SK-N-SH (cell line): ENCODE measurements around the gene ATP1A2. TPM values are rescaled to one million over a fixed set of nuclear protein-coding genes. Genes with fewer than 3 reads are reported as not detected.

Experiments used
- CTCF ChIA-PET: fragments of 300-600, 350-600 bp; formaldehyde crosslinking; extraction: SDS; loops from one replicate; lab custom pipeline; 2021; lab: Yijun Ruan, JAX
- POLR2A ChIA-PET: fragments of 350-600 bp; sonication (Branson Sonifier 250); formaldehyde crosslinking; extraction: SDS; loops from one replicate; lab custom pipeline; 2020; ENCODE audit warnings: antibody characterized with exemption, inconsistent platforms; lab: Yijun Ruan, JAX
- DNase-seq: peaks from one replicate; pipeline ENCODE4 v3.0.0; 2012
- H2AFZ ChIP-seq: fragments of 200-600 bp; sonication (generic); 2 replicates; pipeline ENCODE4 v1.8.1; 2016; ENCODE audit warnings: antibody characterized with exemption, mild to moderate bottlenecking, low read depth
- H3F3A ChIP-seq: fragments of 200-600 bp; sonication (generic); replicated peaks from 2 replicates; pipeline ENCODE3; 2016; ENCODE audit warnings: antibody characterized with exemption, mild to moderate bottlenecking; ENCODE audit not compliant: insufficient read depth
- H3K27ac ChIP-seq, 2 experiments: fragments of 200-500 bp in 1 of 2; fragments of 200-600 bp in 1 of 2; sonication (Bioruptor generic) in 1 of 2; sonication (generic), shearing (Covaris generic) in 1 of 2; 2 replicates each; pipeline versions ENCODE4 v1.5.1 to v1.6.1; 2014 to 2016; ENCODE audit warnings: low read depth in 2 of 2, inconsistent platforms in 1 of 2, low read length in 1 of 2, mild to moderate bottlenecking in 1 of 2, mixed read lengths in 1 of 2
- H3K27me3 ChIP-seq: fragments of 200-600 bp; sonication (generic), shearing (Covaris generic); 2 replicates; pipeline ENCODE4 v1.6.1; 2016; ENCODE audit warnings: mixed run types; ENCODE audit not compliant: insufficient read depth
- H3K36me3 ChIP-seq, 2 experiments: fragments of 200-500 bp in 1 of 2; fragments of 200-600 bp in 1 of 2; sonication (Bioruptor generic) in 1 of 2; sonication (generic) in 1 of 2; replicated peaks in 1 of 2; 2 replicates each; pipeline versions ENCODE3 to v1.5.1; 2014 to 2016; ENCODE audit warnings: low read length in 1 of 2, mild to moderate bottlenecking in 1 of 2; ENCODE audit not compliant: insufficient read depth in 2 of 2, control insufficient read depth in 1 of 2
- H3K4me1 ChIP-seq, 2 experiments: fragments of 200-500 bp in 1 of 2; fragments of 200-600 bp in 1 of 2; sonication (Bioruptor generic) in 1 of 2; sonication (generic), shearing (Covaris generic) in 1 of 2; 2 replicates each; pipeline versions ENCODE4 v1.5.1 to v1.6.1; 2014 to 2016; ENCODE audit warnings: low read depth in 1 of 2, low read length in 1 of 2, mixed run types in 1 of 2; ENCODE audit not compliant: insufficient read depth in 2 of 2, control insufficient read depth in 1 of 2
- H3K4me2 ChIP-seq: fragments of 200-600 bp; sonication (generic), shearing (Covaris generic); 2 replicates; pipeline ENCODE4 v1.6.1; 2017; ENCODE audit warnings: mixed run types
- H3K4me3 ChIP-seq, 2 experiments: fragments of 200-500 bp in 1 of 2; fragments of 200-600 bp in 1 of 2; sonication (Bioruptor generic) in 1 of 2; sonication (generic), shearing (Covaris generic) in 1 of 2; 2 replicates each; pipeline versions ENCODE4 v1.5.1 to v1.8.1; 2014 to 2016; ENCODE audit warnings: low read depth in 2 of 2, inconsistent platforms in 1 of 2, low read length in 1 of 2, mild to moderate bottlenecking in 1 of 2, mixed read lengths in 1 of 2, moderate library complexity in 1 of 2
- H3K79me2 ChIP-seq: fragments of 200-600 bp; sonication (generic); 2 replicates; pipeline ENCODE4 v1.8.1; 2017; ENCODE audit warnings: mild to moderate bottlenecking; ENCODE audit not compliant: insufficient read depth
- H3K9ac ChIP-seq: fragments of 200-600 bp; sonication (generic); 2 replicates; pipeline ENCODE4 v1.6.1; 2017; ENCODE audit warnings: mixed run types
- H3K9me2 ChIP-seq: fragments of 200-600 bp; sonication (generic); 2 replicates; pipeline ENCODE4 v1.6.1; 2017; ENCODE audit warnings: mixed run types
- H3K9me3 ChIP-seq: fragments of 200-600 bp; sonication (generic); 2 replicates; pipeline ENCODE4 v1.6.1; 2017; ENCODE audit warnings: mixed run types, mild to moderate bottlenecking, moderate library complexity
- H4K20me1 ChIP-seq: fragments of 200-600 bp; sonication (generic); 2 replicates; pipeline ENCODE4 v1.6.1; 2017; ENCODE audit warnings: mild to moderate bottlenecking, mixed run types; ENCODE audit not compliant: insufficient read depth
- CHD2 ChIP-seq: fragments of 150-350 bp; IDR thresholded peaks from 2 replicates; pipeline ENCODE4 v1.6.1; 2018; ENCODE audit warnings: low read length; ENCODE audit not compliant: partially characterized antibody
- CTCF ChIP-seq: fragments of 200-600 bp; sonication (generic); IDR thresholded peaks from 2 replicates; pipeline ENCODE4 v1.6.1; 2017; ENCODE audit warnings: antibody characterized with exemption, mild to moderate bottlenecking, moderate library complexity
- GABPA ChIP-seq: IDR thresholded peaks from 2 replicates; pipeline ENCODE4 v1.4.0; 2012; ENCODE audit warnings: low read depth, mild to moderate bottlenecking
- GATA2 ChIP-seq: sonication (generic); formaldehyde crosslinking; IDR thresholded peaks from 2 replicates; pipeline ENCODE4 v1.5.0; 2020; ENCODE audit warnings: mild to moderate bottlenecking, missing genetic modification reagents
- IRF3 ChIP-seq: fragments of 150-350 bp; IDR thresholded peaks from 2 replicates; pipeline ENCODE4 v1.6.1; 2016; ENCODE audit warnings: mild to moderate bottlenecking, low read depth, low read length
- MAX ChIP-seq: IDR thresholded peaks from 2 replicates; pipeline ENCODE4 v1.4.0; 2012; ENCODE audit warnings: low read depth
- REST ChIP-seq: IDR thresholded peaks from 2 replicates; pipeline ENCODE4 v1.6.1; 2012; ENCODE audit warnings: mild to moderate bottlenecking, low read depth, low read length, moderate library complexity
- RFX5 ChIP-seq: IDR thresholded peaks from 2 replicates; pipeline ENCODE4 v1.6.1; 2012; ENCODE audit warnings: mild to moderate bottlenecking, improper control_type of control experiment, low read length
- SIN3A ChIP-seq: IDR thresholded peaks from 2 replicates; pipeline ENCODE4 v1.6.1; 2012; ENCODE audit warnings: low read depth, mild to moderate bottlenecking, low read length, moderate library complexity, borderline replicate concordance
- SMC3 ChIP-seq: IDR thresholded peaks from 2 replicates; pipeline ENCODE4 v1.6.1; 2012; ENCODE audit warnings: low read depth, low read length, improper control_type of control experiment
- USF1 ChIP-seq: IDR thresholded peaks from 2 replicates; pipeline ENCODE4 v1.4.0; 2012; ENCODE audit warnings: low read depth, borderline replicate concordance
- ZBTB33 ChIP-seq: IDR thresholded peaks from 2 replicates; pipeline ENCODE4 v1.4.0; 2012; ENCODE audit warnings: low read depth, borderline replicate concordance
- WGBS: methylation state at CpG from one replicate; pipeline ENCODE4 v1.1.6; 2017; ENCODE audit warnings: low lambda C conversion rate; 5-methylcytosine and 5-hydroxymethylcytosine counted together
- polyA plus RNA-seq, 3 experiments: library from polyadenylated mRNA; depleted of rRNA; stranded (reverse); fragments of >200 nt; gene quantifications; 2 replicates each; pipeline ENCODE4 v1.2.3, GENCODE V29; 2012

ATP1A2 gene
- polyA plus RNA-seq, 1 of the 3 experiments (the other 2 are of a cell fraction) = 0.07 TPM

- TF ChIP-seq REST (no peak), CHD2 (no peak)
Measured at GRCh38 chr1:160171980-160172379, 56.4 kb downstream of the ATP1A2 start (continued).

- TF ChIP-seq CTCF (no peak), IRF3 (no peak), USF1 (no peak), CHD2 (no peak), GABPA (no peak), SIN3A (no peak), ZBTB33 (no peak), SMC3 (no peak), GATA2 (CRISPR knock-in tag) (no peak), RFX5 (no peak), MAX (no peak)
- Histone ChIP-seq H3K36me3 (no peaks in the 10 kb centered on the region), H3F3A (no peaks in the 10 kb centered on the region), H3K4me3 (no peak overlapping the region), H3K27ac (no peak overlapping the region), H3K27me3 (no peaks in the 10 kb centered on the region; the same call in 1 of the 2 replicates), H3K4me2 (no peak overlapping the region), H4K20me1 (no peaks in the 10 kb centered on the region), H3K9me2 (no peaks in the 10 kb centered on the region), H3K79me2 (no peaks in the 10 kb centered on the region), H3K9ac (no peak overlapping the region), H2AFZ (no peak overlapping the region), H3K4me1 (no peaks in the 10 kb centered on the region), H3K9me3 (no peaks in the 10 kb centered on the region)
- DNase-seq = no peak
- ChIA-PET CTCF (no interaction called here), POLR2A (no interaction called here)
- 78% methylated on average over 2 of the region's 2 CpGs for WGBS
Measured at GRCh38 chr1:160177231-160177630, 61.7 kb downstream of the ATP1A2 start.
